GM12892 (cell line): ENCODE results near the gene KCTD1.

Experiments
- POLR2A ChIP-seq: IDR thresholded peaks from 2 replicates; pipeline ENCODE4 v1.6.1; 2011; ENCODE audit warnings: low read depth, low read length, control low read depth
- POLR2AphosphoS5 ChIP-seq: IDR thresholded peaks from 2 replicates; pipeline ENCODE4 v1.6.1; 2011; ENCODE audit warnings: low read depth, low read length, control low read depth
- TAF1 ChIP-seq: IDR thresholded peaks from 2 replicates; pipeline ENCODE4 v1.6.1; 2011; ENCODE audit warnings: low read depth, mild to moderate bottlenecking, control low read depth, low read length, borderline replicate concordance

DNA sequence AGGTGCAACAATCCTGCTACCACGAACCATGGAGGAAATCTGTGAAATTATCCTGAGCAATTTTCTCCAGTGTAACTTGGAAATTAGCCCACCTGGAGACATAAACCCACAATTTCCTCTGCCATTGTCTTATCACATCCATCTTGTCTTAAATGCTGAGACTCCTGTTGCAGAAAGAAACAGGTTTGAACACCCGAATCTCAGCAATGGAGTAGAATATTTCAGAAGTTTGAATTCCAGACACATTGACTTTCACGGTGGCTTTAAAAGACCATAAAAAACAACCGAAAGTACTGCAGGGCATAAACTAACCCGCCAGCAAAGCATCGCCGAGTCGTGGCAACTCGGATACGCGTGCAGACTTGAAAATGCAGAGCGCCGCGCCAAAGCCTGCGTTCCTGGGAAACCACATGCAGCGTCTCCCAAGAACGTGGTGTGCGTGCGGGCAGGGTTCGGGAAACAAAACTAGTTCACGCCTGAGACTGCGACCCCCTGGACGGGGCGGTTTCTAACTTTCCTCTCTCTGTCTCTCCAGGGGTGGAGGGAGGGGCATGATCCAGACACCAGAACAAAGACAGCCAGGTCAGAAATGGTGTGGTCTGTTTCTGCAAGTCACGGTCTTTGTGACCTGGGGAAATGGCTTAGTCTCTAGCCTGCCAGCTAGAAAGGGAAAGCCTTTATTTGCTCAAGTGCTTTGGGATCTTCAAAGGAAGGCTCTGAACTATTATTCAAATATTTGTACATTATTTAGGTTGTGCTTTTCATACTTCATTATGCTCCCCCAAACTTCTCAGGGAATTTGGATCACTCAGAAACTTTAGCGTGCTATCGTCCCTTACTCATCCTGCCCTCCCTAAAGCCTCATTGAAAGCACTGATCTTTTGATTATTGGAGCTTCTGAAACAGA, 26.9 kb upstream of the KCTD1 start:
- TF ChIP-seq POLR2AphosphoS5, result no peak
- TF ChIP-seq POLR2A, result no peak
- no peak for TF ChIP-seq TAF1
